ENCODE results near the gene TSPAN18.

DNA sequence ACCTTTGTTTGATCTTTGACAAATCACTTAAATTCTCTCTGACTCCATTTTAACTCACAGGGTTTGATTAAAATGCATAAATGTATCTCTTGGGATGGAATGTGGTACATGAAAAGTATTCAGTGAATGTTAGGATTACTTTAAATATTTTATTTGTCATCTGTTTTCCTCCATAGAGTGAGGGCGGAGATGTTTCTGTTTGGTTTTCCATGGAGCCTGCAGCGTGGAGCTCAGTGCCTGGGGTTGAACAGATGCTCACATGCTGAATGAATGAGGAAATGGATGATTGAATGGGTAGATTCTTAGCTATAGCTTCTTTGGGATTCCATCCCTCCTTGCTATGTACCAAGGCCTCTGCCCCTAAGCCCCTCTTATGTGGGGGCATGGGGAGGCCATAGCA is 10.0 kb downstream of the TSPAN18 start:
- TF ChIP-seq, protein P1, sequence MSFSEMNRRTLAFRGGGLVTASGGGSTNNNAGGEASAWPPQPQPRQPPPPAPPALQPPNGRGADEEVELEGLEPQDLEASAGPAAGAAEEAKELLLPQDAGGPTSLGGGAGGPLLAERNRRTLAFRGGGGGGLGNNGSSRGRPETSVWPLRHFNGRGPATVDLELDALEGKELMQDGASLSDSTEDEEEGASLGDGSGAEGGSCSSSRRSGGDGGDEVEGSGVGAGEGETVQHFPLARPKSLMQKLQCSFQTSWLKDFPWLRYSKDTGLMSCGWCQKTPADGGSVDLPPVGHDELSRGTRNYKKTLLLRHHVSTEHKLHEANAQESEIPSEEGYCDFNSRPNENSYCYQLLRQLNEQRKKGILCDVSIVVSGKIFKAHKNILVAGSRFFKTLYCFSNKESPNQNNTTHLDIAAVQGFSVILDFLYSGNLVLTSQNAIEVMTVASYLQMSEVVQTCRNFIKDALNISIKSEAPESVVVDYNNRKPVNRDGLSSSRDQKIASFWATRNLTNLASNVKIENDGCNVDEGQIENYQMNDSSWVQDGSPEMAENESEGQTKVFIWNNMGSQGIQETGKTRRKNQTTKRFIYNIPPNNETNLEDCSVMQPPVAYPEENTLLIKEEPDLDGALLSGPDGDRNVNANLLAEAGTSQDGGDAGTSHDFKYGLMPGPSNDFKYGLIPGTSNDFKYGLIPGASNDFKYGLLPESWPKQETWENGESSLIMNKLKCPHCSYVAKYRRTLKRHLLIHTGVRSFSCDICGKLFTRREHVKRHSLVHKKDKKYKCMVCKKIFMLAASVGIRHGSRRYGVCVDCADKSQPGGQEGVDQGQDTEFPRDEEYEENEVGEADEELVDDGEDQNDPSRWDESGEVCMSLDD (tag by site-specific recombination; IDR thresholded peaks at IDR 0.05), result no peak
- TF ChIP-seq, protein P2, sequence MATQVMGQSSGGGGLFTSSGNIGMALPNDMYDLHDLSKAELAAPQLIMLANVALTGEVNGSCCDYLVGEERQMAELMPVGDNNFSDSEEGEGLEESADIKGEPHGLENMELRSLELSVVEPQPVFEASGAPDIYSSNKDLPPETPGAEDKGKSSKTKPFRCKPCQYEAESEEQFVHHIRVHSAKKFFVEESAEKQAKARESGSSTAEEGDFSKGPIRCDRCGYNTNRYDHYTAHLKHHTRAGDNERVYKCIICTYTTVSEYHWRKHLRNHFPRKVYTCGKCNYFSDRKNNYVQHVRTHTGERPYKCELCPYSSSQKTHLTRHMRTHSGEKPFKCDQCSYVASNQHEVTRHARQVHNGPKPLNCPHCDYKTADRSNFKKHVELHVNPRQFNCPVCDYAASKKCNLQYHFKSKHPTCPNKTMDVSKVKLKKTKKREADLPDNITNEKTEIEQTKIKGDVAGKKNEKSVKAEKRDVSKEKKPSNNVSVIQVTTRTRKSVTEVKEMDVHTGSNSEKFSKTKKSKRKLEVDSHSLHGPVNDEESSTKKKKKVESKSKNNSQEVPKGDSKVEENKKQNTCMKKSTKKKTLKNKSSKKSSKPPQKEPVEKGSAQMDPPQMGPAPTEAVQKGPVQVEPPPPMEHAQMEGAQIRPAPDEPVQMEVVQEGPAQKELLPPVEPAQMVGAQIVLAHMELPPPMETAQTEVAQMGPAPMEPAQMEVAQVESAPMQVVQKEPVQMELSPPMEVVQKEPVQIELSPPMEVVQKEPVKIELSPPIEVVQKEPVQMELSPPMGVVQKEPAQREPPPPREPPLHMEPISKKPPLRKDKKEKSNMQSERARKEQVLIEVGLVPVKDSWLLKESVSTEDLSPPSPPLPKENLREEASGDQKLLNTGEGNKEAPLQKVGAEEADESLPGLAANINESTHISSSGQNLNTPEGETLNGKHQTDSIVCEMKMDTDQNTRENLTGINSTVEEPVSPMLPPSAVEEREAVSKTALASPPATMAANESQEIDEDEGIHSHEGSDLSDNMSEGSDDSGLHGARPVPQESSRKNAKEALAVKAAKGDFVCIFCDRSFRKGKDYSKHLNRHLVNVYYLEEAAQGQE (tag by site-specific recombination; IDR thresholded peaks at IDR 0.05), result no peak
- TF ChIP-seq ZBTB8A (tag by site-specific recombination; IDR thresholded peaks at IDR 0.05), result no peak
- TF ChIP-seq SP7 (tag by site-specific recombination; IDR thresholded peaks at IDR 0.05), result no peak
- TF ChIP-seq, protein P3, sequence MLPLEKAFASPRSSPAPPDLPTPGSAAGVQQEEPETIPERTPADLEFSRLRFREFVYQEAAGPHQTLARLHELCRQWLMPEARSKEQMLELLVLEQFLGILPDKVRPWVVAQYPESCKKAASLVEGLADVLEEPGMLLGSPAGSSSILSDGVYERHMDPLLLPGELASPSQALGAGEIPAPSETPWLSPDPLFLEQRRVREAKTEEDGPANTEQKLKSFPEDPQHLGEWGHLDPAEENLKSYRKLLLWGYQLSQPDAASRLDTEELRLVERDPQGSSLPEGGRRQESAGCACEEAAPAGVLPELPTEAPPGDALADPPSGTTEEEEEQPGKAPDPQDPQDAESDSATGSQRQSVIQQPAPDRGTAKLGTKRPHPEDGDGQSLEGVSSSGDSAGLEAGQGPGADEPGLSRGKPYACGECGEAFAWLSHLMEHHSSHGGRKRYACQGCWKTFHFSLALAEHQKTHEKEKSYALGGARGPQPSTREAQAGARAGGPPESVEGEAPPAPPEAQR (tag by site-specific recombination; IDR thresholded peaks at IDR 0.05), result no peak
- TF ChIP-seq, protein P4, sequence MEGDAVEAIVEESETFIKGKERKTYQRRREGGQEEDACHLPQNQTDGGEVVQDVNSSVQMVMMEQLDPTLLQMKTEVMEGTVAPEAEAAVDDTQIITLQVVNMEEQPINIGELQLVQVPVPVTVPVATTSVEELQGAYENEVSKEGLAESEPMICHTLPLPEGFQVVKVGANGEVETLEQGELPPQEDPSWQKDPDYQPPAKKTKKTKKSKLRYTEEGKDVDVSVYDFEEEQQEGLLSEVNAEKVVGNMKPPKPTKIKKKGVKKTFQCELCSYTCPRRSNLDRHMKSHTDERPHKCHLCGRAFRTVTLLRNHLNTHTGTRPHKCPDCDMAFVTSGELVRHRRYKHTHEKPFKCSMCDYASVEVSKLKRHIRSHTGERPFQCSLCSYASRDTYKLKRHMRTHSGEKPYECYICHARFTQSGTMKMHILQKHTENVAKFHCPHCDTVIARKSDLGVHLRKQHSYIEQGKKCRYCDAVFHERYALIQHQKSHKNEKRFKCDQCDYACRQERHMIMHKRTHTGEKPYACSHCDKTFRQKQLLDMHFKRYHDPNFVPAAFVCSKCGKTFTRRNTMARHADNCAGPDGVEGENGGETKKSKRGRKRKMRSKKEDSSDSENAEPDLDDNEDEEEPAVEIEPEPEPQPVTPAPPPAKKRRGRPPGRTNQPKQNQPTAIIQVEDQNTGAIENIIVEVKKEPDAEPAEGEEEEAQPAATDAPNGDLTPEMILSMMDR (tag by site-specific recombination; IDR thresholded peaks at IDR 0.05), result no peak
